CD4-positive, alpha-beta T cell (primary cell): ENCODE data around the gene PPP2R2B. TPM values are rescaled to one million over a fixed set of nuclear protein-coding genes. Genes with fewer than 3 reads are reported as not detected.

Experiments
- ATAC-seq: fragments of 200-7000 bp; cut with Tn5 transposase; one replicate; pipeline ENCODE4 v1.10.0; 2022; ENCODE audit warnings: mild to moderate bottlenecking; ENCODE audit not compliant: poor library complexity
- CTCF ChIA-PET: fragments of 350-600 bp; sonication (Branson Sonifier 250); formaldehyde crosslinking; loops from one replicate; lab custom pipeline; 2021; ENCODE audit warnings: antibody characterized with exemption, inconsistent platforms; lab: Charles Lee
- POLR2A ChIA-PET: fragments of 350-600 bp; sonication (Branson Sonifier 250); formaldehyde crosslinking; loops from one replicate; lab custom pipeline; 2021; ENCODE audit warnings: antibody characterized with exemption, inconsistent platforms; lab: Charles Lee
- DNase-seq, 14 experiments: peaks; one replicate each; pipeline ENCODE4 v3.0.0-alpha.2; 2013 to 2020; ENCODE audit warnings: mixed read lengths in 2 of 14
- H3K27ac ChIP-seq, 2 donors: one replicate each; pipeline versions ENCODE4 v1.5.1 to v1.7.0; 2013; ENCODE audit warnings: low read length in 2 of 2, low read depth in 1 of 2, mild to moderate bottlenecking in 1 of 2
- H3K27me3 ChIP-seq, 2 experiments: 1 replicate in 1 of 2; 2 replicates in 1 of 2; pipeline versions ENCODE4 v1.6.1 to v1.7.0; 2013; ENCODE audit warnings: low read length in 2 of 2, control low read depth in 1 of 2, mild to moderate bottlenecking in 1 of 2, moderate library complexity in 1 of 2; ENCODE audit not compliant: insufficient read depth in 2 of 2, control insufficient read depth in 1 of 2
- H3K36me3 ChIP-seq: one replicate; pipeline ENCODE4 v1.6.1; 2013; ENCODE audit warnings: low read length, control low read depth; ENCODE audit not compliant: insufficient read depth
- H3K4me1 ChIP-seq: one replicate; pipeline ENCODE4 v1.6.1; 2013; ENCODE audit warnings: low read length, control low read depth; ENCODE audit not compliant: insufficient read depth
- H3K4me3 ChIP-seq: one replicate; pipeline ENCODE4 v1.5.1; 2013; ENCODE audit warnings: mild to moderate bottlenecking, low read length, moderate library complexity
- H3K9me3 ChIP-seq, 2 experiments: 1 replicate in 1 of 2; 2 replicates in 1 of 2; pipeline versions ENCODE4 v1.6.1 to v1.7.0; 2013; ENCODE audit warnings: low read length in 2 of 2, mild to moderate bottlenecking in 2 of 2, control low read depth in 1 of 2, moderate library complexity in 1 of 2; ENCODE audit not compliant: control insufficient read depth in 1 of 2, insufficient read depth in 1 of 2
- H3K27ac Mint-ChIP-seq: one replicate; pipeline ENCODE4 v1.8.0; 2020; ENCODE audit warnings: mixed read lengths
- H3K27me3 Mint-ChIP-seq: one replicate; pipeline ENCODE4 v1.8.0; 2021; ENCODE audit warnings: mixed read lengths
- H3K36me3 Mint-ChIP-seq: one replicate; pipeline ENCODE4 v1.8.0; 2021; ENCODE audit warnings: low read depth, mixed read lengths
- H3K4me1 Mint-ChIP-seq: one replicate; pipeline ENCODE4 v1.8.0; 2021; ENCODE audit warnings: low read depth, mixed read lengths
- H3K4me3 Mint-ChIP-seq: one replicate; pipeline ENCODE4 v1.8.0; 2020; ENCODE audit warnings: mild to moderate bottlenecking, mixed read lengths
- H3K9me3 Mint-ChIP-seq: one replicate; pipeline ENCODE4 v1.8.0; 2020; ENCODE audit warnings: mixed read lengths
- intact Hi-C, 2 experiments: fragments of 100-400 bp; cut with DNase I in 1 of 2; cut with micrococcal nuclease in 1 of 2; formaldehyde crosslinking; loops; one replicate each; pipeline versions ENCODE4 v1.15.1 to v1.9.0; 2023 to 2025; cut with DNase I, micrococcal nuclease
- total RNA-seq, 174 experiments: library from RNA in 2 of 174; stranded (reverse) in 2 of 174; gene quantifications; one replicate each; pipeline ENCODE4 v1.2.3 and lab custom pipeline; 2021 to 2026
- TF ChIP-seq, protein P1 (sequence below): fragments of 200-600 bp; IDR thresholded peaks from one replicate; pipeline ENCODE4 v1.8.0; 2022; ENCODE audit warnings: antibody characterized with exemption, mild to moderate bottlenecking

Gene PPP2R2B
- total RNA-seq, 2 experiments from 2014 or later = 4.1 to 4.2 TPM

DNA sequence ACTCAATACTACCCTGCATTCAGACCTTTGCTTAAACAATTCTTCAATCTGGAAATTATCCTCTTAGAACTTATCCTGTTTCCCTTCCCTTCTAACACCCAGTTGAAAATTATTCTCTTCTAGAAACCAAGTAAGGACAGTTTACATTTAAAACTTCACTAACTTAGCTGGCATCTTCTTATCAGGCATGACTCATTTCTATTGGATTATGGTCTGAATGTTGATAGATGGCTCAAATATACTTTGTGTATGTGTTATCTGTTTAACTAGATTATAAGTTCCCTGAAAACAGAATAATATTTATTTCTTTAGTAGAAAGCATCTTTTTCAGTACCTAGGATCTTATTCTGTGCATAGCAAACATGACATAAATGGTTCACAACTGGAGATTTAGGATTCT is 161.9 kb downstream of the PPP2R2B start:
- DNase-seq (no peak), ATAC-seq (no peak)
- Histone ChIP-seq H3K4me1 (no peaks in the 10 kb centered on the region), H3K36me3 (no peaks in the 10 kb centered on the region), H3K27me3 (no peaks in the 10 kb centered on the region), H3K9me3 (no peaks in the 10 kb centered on the region), H3K4me3 (no peak overlapping the region), H3K27ac (no peak overlapping the region)
- Mint-ChIP-seq H3K4me1 (no peaks in the 10 kb centered on the region), H3K36me3 (no peaks in the 10 kb centered on the region), H3K27ac (no peak overlapping the region), H3K9me3 (no peaks in the 10 kb centered on the region), H3K4me3 (no peak overlapping the region), H3K27me3 (no peaks in the 10 kb centered on the region)
- CTCF ChIA-PET = interaction anchor here (1.0 to 1.2 kb wide), 2 partner anchors 22 to 24 kb away, joined by 3 read pairs; no protein-coding TSS in a partner anchor
- intact Hi-C loops = no loop called here
- POLR2A ChIA-PET = no interaction called here
- TF ChIP-seq, protein P1, sequence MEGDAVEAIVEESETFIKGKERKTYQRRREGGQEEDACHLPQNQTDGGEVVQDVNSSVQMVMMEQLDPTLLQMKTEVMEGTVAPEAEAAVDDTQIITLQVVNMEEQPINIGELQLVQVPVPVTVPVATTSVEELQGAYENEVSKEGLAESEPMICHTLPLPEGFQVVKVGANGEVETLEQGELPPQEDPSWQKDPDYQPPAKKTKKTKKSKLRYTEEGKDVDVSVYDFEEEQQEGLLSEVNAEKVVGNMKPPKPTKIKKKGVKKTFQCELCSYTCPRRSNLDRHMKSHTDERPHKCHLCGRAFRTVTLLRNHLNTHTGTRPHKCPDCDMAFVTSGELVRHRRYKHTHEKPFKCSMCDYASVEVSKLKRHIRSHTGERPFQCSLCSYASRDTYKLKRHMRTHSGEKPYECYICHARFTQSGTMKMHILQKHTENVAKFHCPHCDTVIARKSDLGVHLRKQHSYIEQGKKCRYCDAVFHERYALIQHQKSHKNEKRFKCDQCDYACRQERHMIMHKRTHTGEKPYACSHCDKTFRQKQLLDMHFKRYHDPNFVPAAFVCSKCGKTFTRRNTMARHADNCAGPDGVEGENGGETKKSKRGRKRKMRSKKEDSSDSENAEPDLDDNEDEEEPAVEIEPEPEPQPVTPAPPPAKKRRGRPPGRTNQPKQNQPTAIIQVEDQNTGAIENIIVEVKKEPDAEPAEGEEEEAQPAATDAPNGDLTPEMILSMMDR = no peak

DNA sequence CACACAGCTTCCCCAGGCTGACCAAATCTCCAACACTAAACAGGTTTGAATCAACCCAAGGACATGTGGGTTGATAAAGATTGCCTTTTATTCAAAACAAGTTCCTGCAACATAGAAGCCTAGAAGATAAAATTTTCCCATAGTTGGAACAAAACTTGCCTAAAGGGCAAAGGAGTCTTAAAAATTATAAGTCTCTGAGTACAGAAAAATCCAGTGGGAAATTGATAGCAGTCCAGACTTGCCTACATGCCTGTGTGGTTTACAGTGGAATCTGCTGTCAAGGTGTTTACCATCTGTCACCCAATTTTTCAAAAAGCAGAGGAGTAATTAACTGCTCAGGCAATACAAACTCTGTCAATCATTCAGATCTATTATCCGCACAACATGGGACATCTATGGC is 168.2 kb downstream of the PPP2R2B start:
- Histone ChIP-seq H3K4me1 (no peaks in the 10 kb centered on the region), H3K27me3 (no peaks in the 10 kb centered on the region), H3K27ac (no peak overlapping the region), H3K36me3 (no peaks in the 10 kb centered on the region), H3K4me3 (no peak overlapping the region), H3K9me3 (peaks cover 0 to 3% of the 10 kb centered on the region in 2 experiments)
- POLR2A ChIA-PET = no interaction called here
- no peak overlapping the region for H3K27ac Mint-ChIP-seq
- H3K4me3 Mint-ChIP-seq = no peak overlapping the region
- TF ChIP-seq, protein P1 = no peak
- DNase-seq = no peak
- H3K4me1 Mint-ChIP-seq = no peaks in the 10 kb centered on the region
- no peaks in the 10 kb centered on the region for H3K9me3 Mint-ChIP-seq
- no peaks in the 10 kb centered on the region for H3K27me3 Mint-ChIP-seq
- ATAC-seq = no peak
- intact Hi-C loops = no loop called here
- H3K36me3 Mint-ChIP-seq = no peaks in the 10 kb centered on the region
- CTCF ChIA-PET = no interaction called here

DNA sequence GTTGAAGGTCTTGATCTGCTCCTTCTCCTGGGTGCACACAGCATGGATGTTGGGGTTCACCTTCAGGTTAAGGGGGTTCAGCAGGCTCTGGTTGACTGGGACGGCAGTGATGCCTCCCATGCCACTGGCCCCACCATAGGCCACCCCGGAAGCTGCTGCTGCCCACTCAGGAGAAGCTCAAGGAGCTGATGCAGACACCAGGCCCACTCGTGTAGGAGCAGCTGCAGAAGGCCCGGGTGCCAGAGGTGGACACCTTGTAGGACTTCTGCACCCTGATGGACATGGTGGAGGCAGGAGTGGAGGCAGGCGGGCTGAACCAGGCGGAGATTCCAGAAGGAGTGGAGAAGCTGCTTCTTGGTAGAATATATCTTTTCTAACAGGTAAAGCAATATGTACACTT is 171.2 kb downstream of the PPP2R2B start:
- DNase-seq (no peak), ATAC-seq (no peak)
- H3K27ac Mint-ChIP-seq = no peak overlapping the region
- no peaks in the 10 kb centered on the region for H3K9me3 Mint-ChIP-seq
- no peaks in the 10 kb centered on the region for H3K27me3 Mint-ChIP-seq
- no peak overlapping the region for H3K4me3 Mint-ChIP-seq
- ChIA-PET CTCF (no interaction called here), POLR2A (no interaction called here)
- no peaks in the 10 kb centered on the region for H3K4me1 Mint-ChIP-seq
- TF ChIP-seq, protein P1 = no peak
- H3K27me3 ChIP-seq = no peaks in the 10 kb centered on the region
- intact Hi-C loops = no loop called here
- H3K4me1 ChIP-seq = no peaks in the 10 kb centered on the region
- H3K36me3 Mint-ChIP-seq = no peaks in the 10 kb centered on the region
- peaks cover 0 to 3% of the 10 kb centered on the region in 2 experiments for H3K9me3 ChIP-seq
- H3K4me3 ChIP-seq = no peak overlapping the region
- H3K27ac ChIP-seq = no peak overlapping the region
- H3K36me3 ChIP-seq = no peaks in the 10 kb centered on the region
